HG03064 (cell line): ENCODE data around the gene AGRN.
"Not testable (repeated sequence)": the region's sequence is repeated elsewhere in the genome, so short reads cannot be mapped to it uniquely, and the experiment has no call there.

ENCODE experiments used
- ATAC-seq: cut with Tn5 transposase; IDR thresholded peaks from one replicate; pipeline ENCODE4 v1.9.1; 2021; ENCODE audit warnings: low read depth; ENCODE audit not compliant: unreplicated experiment

Gene AGRN

DNA sequence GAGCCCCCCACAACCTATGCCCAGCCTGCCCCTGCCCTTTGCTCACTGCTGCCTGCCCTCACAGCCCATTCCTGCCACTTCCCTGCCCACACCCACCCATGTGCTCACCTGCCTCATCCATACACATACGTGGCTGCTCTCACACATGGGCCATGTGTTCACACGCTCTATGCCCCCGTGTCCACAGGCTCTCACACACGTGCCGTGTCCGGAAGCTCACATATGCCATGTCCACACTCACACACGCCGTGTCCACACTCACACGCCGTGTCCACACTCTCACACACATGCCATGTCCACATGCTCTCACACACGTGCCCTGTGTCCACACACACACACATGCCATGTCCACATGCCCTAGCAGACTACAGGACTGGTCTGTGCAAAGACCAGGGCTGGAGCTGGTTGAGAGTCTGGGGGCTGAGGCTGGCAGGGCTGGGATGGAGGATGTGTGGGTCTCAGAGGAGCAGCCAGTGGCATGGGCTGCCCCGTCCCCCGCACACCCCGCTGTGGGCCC, 54.8 kb downstream of the AGRN start:
- no peak for ATAC-seq

GRCh38 chr1:1075148-1075935, 55.4 kb downstream of the AGRN start:
- no peak for ATAC-seq

DNA sequence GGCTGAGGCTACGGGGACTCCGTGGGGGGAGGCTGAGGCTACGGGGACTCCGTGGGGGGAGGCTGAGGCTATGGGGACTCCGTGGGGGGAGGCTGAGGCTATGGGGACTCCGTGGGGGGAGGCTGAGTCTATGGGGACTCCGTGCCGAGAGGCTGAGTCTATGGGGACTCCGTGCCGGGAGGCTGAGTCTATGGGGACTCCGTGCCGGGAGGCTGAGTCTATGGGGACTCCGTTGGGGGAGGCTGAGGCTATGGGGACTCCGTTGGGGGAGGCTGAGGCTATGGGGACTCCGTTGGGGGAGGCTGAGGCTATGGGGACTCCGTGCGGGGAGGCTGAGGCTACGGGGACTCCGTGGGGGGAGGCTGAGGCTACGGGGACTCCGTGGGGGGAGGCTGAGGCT, 57.5 kb downstream of the AGRN start:
- not testable (repeated sequence) for ATAC-seq

DNA sequence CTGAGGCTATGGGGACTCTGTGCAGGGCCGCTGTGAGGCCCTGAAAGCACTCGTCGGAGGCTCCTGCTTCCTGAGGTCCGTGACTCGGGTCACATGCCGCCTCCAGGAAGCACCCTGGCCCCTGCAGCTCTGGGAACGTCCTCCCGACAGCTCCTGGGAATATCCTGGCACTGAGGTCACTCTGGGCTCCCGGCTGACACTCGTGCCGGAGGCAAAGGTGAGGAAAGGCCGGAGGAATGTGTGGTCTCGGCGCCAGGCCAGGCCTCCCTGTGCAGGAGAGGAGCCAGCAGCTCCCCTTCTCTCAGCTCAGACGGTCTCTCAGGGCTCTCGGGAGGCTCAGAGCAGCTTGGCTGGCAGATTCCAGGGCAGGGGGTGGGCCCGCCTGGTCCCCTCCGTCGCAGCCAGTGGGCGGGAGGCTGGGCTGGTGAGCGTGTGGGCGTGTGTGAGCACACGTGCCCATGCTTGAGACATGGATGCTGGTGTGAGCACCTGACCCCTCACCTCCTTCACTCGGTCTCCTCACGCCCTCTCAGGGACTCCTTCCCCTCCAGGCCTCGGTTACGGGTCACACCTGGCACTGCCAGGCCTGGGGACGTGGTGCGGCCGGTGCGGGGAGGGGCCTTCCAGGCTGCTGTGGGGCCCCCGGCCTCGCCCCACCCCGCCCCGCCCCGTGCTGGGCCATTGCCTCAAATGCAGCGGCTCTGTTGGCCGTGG, 59.6 kb downstream of the AGRN start:
- no peak for ATAC-seq

GRCh38 chr1:1080122-1080757, 60.3 kb downstream of the AGRN start:
- no peak for ATAC-seq

DNA sequence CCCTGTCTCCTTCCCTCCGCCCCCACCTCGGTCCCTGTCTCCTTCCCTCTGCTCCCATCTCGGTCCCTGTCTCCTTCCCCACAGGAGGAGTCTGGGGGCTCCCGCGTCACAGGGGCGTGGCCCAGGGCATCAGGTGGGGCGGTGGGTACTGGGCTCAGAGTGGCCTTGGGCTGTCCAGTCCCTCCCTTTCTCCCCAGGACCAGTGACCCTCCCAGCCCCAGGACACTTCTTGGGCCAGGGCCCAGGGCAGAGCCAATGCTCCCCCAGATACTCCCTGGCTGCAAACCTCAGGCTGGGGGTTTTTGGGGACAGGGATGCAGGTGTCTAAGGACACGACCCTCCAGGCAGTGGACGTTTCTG, 61.0 kb downstream of the AGRN start:
- ATAC-seq: no peak

GRCh38 chr1:1081311-1082238, 61.7 kb downstream of the AGRN start:
- ATAC-seq: no peak

GRCh38 chr1:1082239-1082775, 62.4 kb downstream of the AGRN start:
- no peak for ATAC-seq

DNA sequence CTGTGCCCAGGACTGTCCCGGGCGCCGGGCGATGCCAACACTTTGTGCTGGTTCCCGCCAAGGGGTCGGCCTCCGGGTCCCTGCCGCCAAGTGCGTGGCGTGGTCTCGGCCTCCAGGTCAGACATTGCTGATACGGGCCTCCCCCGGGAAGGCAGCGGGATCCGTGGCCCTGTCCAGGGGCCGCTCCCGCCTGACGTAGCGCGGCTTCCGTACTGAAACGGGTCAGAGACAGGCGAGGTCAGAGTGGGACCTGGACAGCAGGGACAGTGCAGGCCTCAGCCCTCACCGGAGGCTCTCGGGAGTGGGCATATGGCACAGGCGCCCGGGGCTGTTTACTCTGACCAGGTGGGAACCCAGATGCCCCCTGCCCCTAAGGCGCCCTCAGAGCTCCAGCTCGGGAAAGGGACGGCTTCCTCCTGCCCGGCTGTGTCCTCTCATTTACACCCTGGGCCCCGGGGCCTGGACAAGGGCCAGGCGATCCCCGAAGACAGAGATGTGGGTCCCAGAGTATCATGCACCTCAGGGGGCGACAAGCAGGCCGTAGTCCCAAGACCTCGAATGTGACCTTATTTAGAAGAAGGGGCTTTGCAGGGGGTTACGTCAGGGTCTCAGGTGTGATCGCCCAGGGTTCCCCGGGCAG, 63.0 kb downstream of the AGRN start:
- ATAC-seq: no peak

DNA sequence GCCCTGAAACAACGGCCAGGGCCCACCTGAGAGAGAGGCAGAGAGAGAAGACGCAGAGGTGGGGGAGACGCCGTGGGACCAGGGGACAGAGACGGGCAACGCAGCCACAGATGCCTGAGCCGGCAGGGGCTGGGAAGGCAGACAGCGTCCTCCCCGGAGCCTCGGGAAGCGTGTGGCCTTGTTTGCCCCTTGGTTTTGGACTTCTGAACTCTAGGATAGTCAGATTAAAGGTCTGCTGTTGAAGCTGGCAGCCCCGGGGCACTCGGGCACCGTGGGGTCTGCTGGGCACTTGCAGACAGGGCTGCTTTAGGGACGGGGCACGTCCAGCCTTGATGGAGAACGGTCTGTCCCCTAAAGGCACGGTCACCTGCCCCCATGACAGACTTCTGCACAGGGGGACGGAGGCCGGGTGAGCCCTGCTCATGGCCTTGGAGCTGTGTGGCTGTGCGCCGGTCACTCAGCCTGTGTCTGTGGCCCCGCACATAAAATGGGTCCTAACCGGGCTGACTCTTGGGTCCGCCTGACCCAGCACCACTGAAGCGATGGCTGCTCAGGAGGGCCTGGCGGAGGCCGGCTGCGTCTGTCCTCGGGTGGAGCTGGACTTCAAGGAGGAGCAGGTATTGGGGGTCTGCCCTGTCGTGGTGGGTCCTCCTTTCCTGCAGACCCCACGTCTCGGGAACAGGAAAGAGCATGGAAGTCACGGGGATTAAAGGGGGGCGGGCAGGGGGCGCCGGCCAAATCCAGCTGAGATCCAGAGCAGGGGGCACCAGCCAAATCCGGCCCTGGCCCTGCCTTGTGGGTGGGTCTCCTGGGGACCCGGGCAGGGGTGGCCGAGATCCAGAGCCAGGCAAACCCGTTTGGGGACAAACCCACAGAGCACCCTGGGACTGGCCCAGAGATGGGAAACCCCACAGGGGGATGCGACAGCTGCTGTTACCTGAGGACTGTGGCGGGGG, 63.8 kb downstream of the AGRN start:
- no peak for ATAC-seq

- ATAC-seq: no peak
Observed at GRCh38 chr1:1084372-1085170, 64.7 kb downstream of the AGRN start.

- no peak for ATAC-seq
Observed at GRCh38 chr1:1085171-1085841, 65.4 kb downstream of the AGRN start.

- no peak for ATAC-seq
Observed at GRCh38 chr1:1085911-1086841, 66.3 kb downstream of the AGRN start.

DNA sequence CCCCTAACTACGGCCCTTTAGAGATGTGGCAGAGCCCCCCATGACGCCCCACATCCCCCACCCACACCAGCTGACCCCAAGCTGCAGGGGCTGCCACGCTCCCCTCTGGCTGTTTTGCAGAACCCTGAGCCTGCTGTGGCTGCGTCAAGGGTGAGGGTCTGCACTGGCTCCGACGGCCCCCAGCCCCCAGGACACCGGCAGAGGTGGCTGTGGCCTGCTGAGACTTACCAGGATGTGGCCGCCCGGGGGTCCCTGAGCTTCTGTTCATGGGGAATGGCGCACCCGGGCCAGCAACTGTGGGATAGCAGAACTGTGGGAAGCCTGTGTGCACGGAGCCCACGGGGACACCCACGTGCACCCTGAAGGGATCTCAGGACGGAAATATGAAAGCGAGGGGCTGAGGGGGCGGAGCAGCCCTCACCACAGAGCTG, 67.0 kb downstream of the AGRN start:
- ATAC-seq: no peak

DNA sequence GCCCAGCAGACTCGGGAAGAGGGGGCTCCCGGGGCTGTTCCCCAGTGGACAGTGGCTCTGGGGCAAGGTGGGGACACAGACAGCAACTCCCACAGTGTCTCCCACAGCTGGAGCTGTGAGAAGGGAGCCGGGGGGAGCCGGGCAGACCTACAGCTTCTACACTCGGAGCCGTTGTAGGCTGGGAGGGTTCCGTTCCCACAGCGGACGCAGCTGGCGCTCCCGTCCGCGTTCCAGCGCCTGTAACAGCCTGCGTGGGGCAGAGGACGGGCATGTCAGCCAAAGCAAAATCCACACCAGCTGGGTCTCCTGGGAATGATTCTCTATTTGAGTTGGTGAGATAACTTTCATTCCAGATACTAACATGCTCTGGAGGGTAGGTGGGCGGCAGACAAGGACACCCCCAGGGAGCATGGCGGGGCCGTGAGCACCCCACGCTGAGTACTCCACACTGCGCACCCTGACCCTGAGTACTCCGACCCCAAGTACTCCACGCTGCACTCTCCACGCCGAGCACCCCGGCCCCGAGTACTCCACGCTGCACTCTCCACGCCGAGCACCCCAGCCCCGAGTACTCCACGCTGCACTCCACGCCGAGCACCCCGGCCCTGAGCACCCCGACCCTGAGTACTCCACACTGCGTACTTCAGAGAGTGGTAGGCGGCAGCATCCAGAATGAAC, 67.6 kb downstream of the AGRN start:
- ATAC-seq: no peak
